ENCODE measurements around the gene STYK1.
"Not testable (repeated sequence)": the region's sequence is repeated elsewhere in the genome, so short reads cannot be mapped to it uniquely, and the experiment has no call there.

Gene STYK1

GRCh38 chr12:10620078-10620779 is 53.6 kb downstream of the STYK1 start:
- no peak for DNase-seq (ENCODE audit: low read depth in 2 of 2)

- peak; percentile 47 to 50 for DNase-seq (ENCODE audit: low read depth in 2 of 2)
These were observed 55.4 kb downstream of the STYK1 start for GRCh38 chr12:10618338-10618987.

GRCh38 chr12:10617863-10618262 is 56.0 kb downstream of the STYK1 start:
- DNase-seq (ENCODE audit: low read depth in 2 of 2): no peak

GRCh38 chr12:10615532-10615931 is 58.3 kb downstream of the STYK1 start:
- no peak for DNase-seq (ENCODE audit: low read depth in 2 of 2)

GRCh38 chr12:10614056-10614370 is 59.8 kb downstream of the STYK1 start:
- no peak for DNase-seq (ENCODE audit: low read depth in 2 of 2)

- peak; percentile 93 to 94 for DNase-seq (ENCODE audit: low read depth in 2 of 2)
These were observed 60.4 kb downstream of the STYK1 start, which contains the start of gene MAGOHB for GRCh38 chr12:10613349-10614055. Gene MAGOHB, minus strand, starts transcription at chr12:10613609. Its CDS starts 77 bp downstream, at chr12:10613532.

GRCh38 chr12:10612984-10613348 is 60.9 kb downstream of the STYK1 start:
- DNase-seq (ENCODE audit: low read depth in 2 of 2): no peak

- no peak for DNase-seq (ENCODE audit: low read depth in 2 of 2)
These were observed 61.7 kb downstream of the STYK1 start for GRCh38 chr12:10612110-10612509.

GRCh38 chr12:10611258-10611657 is 62.6 kb downstream of the STYK1 start:
- DNase-seq (ENCODE audit: low read depth in 2 of 2): not testable (repeated sequence)

- DNase-seq (ENCODE audit: low read depth in 2 of 2): no peak
These were observed 63.7 kb downstream of the STYK1 start for GRCh38 chr12:10610188-10610587.

- DNase-seq (ENCODE audit: low read depth in 2 of 2): no peak
These were observed 65.9 kb downstream of the STYK1 start for GRCh38 chr12:10607885-10608458.

GRCh38 chr12:10601860-10602259 is 72.0 kb downstream of the STYK1 start:
- no peak for DNase-seq (ENCODE audit: low read depth in 2 of 2)

GRCh38 chr12:10600988-10601387 is 72.9 kb downstream of the STYK1 start:
- no peak for DNase-seq (ENCODE audit: low read depth in 2 of 2)

GRCh38 chr12:10595881-10596280 is 78.0 kb downstream of the STYK1 start:
- DNase-seq (ENCODE audit: low read depth in 2 of 2): no peak

- no peak for DNase-seq (ENCODE audit: low read depth in 2 of 2)
These were observed 82.9 kb downstream of the STYK1 start for GRCh38 chr12:10590966-10591365.

GRCh38 chr12:10584415-10584814 is 89.4 kb downstream of the STYK1 start:
- no peak for DNase-seq (ENCODE audit: low read depth in 2 of 2)

- no peak for DNase-seq (ENCODE audit: low read depth in 2 of 2)
These were observed 91.1 kb downstream of the STYK1 start for GRCh38 chr12:10582704-10583103.

GRCh38 chr12:10582133-10582532 is 91.7 kb downstream of the STYK1 start:
- not testable (repeated sequence) for DNase-seq (ENCODE audit: low read depth in 2 of 2)

- no peak for DNase-seq (ENCODE audit: low read depth in 2 of 2)
These were observed 99.5 kb downstream of the STYK1 start for GRCh38 chr12:10574307-10574706.

GRCh38 chr12:10572021-10572490 is 101.8 kb downstream of the STYK1 start:
- not testable (repeated sequence) for DNase-seq (ENCODE audit: low read depth in 2 of 2)

GRCh38 chr12:10571141-10571540 is 102.7 kb downstream of the STYK1 start:
- no peak for DNase-seq (ENCODE audit: low read depth in 2 of 2)
